Lower leg skin (tissue), 3 donors: ENCODE data around the gene PRTN3.

Experiments used
- CTCF ChIP-seq, 3 donors: fragments of 450-650 bp; IDR thresholded peaks; one replicate each; pipeline ENCODE4 v1.5.1; 2016; ENCODE audit warnings: antibody characterized with exemption in 3 of 3, mild to moderate bottlenecking in 3 of 3, moderate library complexity in 2 of 3
- POLR2A ChIP-seq, 2 donors: fragments of 450-650 bp; IDR thresholded peaks; one replicate each; pipeline ENCODE4 v1.6.1; 2016 to 2017; ENCODE audit warnings: antibody characterized with exemption in 2 of 2, mild to moderate bottlenecking in 1 of 2, moderate library complexity in 1 of 2

- TF ChIP-seq CTCF (IDR thresholded peaks at IDR 0.05) = no peak
- TF ChIP-seq POLR2A (IDR thresholded peaks at IDR 0.05) = no peak
Measured at GRCh38 chr19:858284-858683, 17.5 kb downstream of the PRTN3 start.
